DND-41 (cell line): ENCODE measurements around the gene C5AR1.

Source experiments
- ATAC-seq: fragments of 200-7000 bp; cut with Tn5 transposase; 3 replicates; pipeline ENCODE4 v1.9.1; 2021; ENCODE audit warnings: low read depth; ENCODE audit not compliant: insufficient read depth
- DNase-seq: peaks from one replicate; pipeline ENCODE4 v3.0.0-alpha.2; 2020
- H2AFZ ChIP-seq: 2 replicates; pipeline ENCODE4 v1.6.0; 2012; ENCODE audit warnings: low read depth, low read length
- H3K27ac ChIP-seq: 2 replicates; pipeline ENCODE4 v1.5.1; 2012; ENCODE audit warnings: low read length, inconsistent platforms
- H3K27me3 ChIP-seq: fragments of 200-600 bp; sonication (generic); 2 replicates; pipeline ENCODE4 v1.6.0; 2012; ENCODE audit warnings: low read length, mild to moderate bottlenecking, inconsistent platforms; ENCODE audit not compliant: insufficient read depth, poor library complexity
- H3K36me3 ChIP-seq: 2 replicates; pipeline ENCODE4 v1.5.1; 2012; ENCODE audit warnings: low read length, inconsistent platforms; ENCODE audit not compliant: insufficient read depth
- H3K4me1 ChIP-seq: 2 replicates; pipeline ENCODE4 v1.5.1; 2012; ENCODE audit warnings: mild to moderate bottlenecking, low read length; ENCODE audit not compliant: insufficient read depth
- H3K4me2 ChIP-seq: 2 replicates; pipeline ENCODE4 v1.6.0; 2012; ENCODE audit warnings: mild to moderate bottlenecking, moderate library complexity, low read length, inconsistent platforms; ENCODE audit not compliant: insufficient read depth
- H3K4me3 ChIP-seq, 2 experiments: fragments of 200-600 bp in 1 of 2; shearing (Covaris generic) in 1 of 2; 2 replicates each; pipeline ENCODE4 v1.5.1; 2012 to 2016; ENCODE audit warnings: inconsistent platforms in 2 of 2, low read length in 2 of 2, mild to moderate bottlenecking in 2 of 2, low read depth in 1 of 2, moderate library complexity in 1 of 2
- H3K79me2 ChIP-seq: 2 replicates; pipeline ENCODE4 v1.6.0; 2012; ENCODE audit warnings: low read length, inconsistent platforms; ENCODE audit not compliant: insufficient read depth
- H3K9ac ChIP-seq: 2 replicates; pipeline ENCODE4 v1.6.0; 2012; ENCODE audit warnings: low read depth, mild to moderate bottlenecking, inconsistent platforms, low read length, moderate library complexity
- H3K9me3 ChIP-seq: 2 replicates; pipeline ENCODE4 v1.5.1; 2012; ENCODE audit warnings: low read length, moderate library complexity, mild to moderate bottlenecking, inconsistent platforms; ENCODE audit not compliant: insufficient read depth, severe bottlenecking
- H4K20me1 ChIP-seq: 2 replicates; pipeline ENCODE4 v1.6.0; 2012; ENCODE audit warnings: low read length; ENCODE audit not compliant: insufficient read depth
- EZH2 ChIP-seq: IDR thresholded peaks from 3 replicates; pipeline ENCODE4 v1.6.1; 2012; ENCODE audit warnings: borderline replicate concordance, low read depth, mild to moderate bottlenecking, moderate library complexity, low read length, inconsistent platforms; ENCODE audit not compliant: severe bottlenecking
- TF ChIP-seq, protein P1 (sequence below): IDR thresholded peaks from 2 replicates; pipeline ENCODE4 v1.5.1; 2012; ENCODE audit warnings: borderline replicate concordance, low read length, moderate library complexity, mild to moderate bottlenecking; ENCODE audit not compliant: poor library complexity, severe bottlenecking; ENCODE audit errors: extremely low read depth

Gene C5AR1

GRCh38 chr19:47370045-47370611 is 60.5 kb downstream of the C5AR1 start:
- Histone ChIP-seq H2AFZ (no peak overlapping the region), H3K79me2 (no peaks in the 10 kb centered on the region), H3K4me3 (no peak overlapping the region), H3K27ac (no peak overlapping the region), H3K9ac (no peak overlapping the region), H3K36me3 (peaks cover 73% of the 10 kb centered on the region), H3K4me1 (no peaks in the 10 kb centered on the region), H4K20me1 (peaks cover 9% of the 10 kb centered on the region), H3K9me3 (no peaks in the 10 kb centered on the region), H3K27me3 (no peaks in the 10 kb centered on the region), H3K4me2 (no peak overlapping the region)
- TF ChIP-seq EZH2, result no peak
- TF ChIP-seq, protein P1, sequence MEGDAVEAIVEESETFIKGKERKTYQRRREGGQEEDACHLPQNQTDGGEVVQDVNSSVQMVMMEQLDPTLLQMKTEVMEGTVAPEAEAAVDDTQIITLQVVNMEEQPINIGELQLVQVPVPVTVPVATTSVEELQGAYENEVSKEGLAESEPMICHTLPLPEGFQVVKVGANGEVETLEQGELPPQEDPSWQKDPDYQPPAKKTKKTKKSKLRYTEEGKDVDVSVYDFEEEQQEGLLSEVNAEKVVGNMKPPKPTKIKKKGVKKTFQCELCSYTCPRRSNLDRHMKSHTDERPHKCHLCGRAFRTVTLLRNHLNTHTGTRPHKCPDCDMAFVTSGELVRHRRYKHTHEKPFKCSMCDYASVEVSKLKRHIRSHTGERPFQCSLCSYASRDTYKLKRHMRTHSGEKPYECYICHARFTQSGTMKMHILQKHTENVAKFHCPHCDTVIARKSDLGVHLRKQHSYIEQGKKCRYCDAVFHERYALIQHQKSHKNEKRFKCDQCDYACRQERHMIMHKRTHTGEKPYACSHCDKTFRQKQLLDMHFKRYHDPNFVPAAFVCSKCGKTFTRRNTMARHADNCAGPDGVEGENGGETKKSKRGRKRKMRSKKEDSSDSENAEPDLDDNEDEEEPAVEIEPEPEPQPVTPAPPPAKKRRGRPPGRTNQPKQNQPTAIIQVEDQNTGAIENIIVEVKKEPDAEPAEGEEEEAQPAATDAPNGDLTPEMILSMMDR, result no peak
- DNase-seq (no peak), ATAC-seq (no peak)

GRCh38 chr19:47371261-47371660 is 61.6 kb downstream of the C5AR1 start:
- H3K27ac ChIP-seq, result no peak overlapping the region
- no peaks in the 10 kb centered on the region for H3K79me2 ChIP-seq
- no peaks in the 10 kb centered on the region for H3K4me1 ChIP-seq
- no peak overlapping the region for H2AFZ ChIP-seq
- no peak overlapping the region for H3K4me2 ChIP-seq
- H4K20me1 ChIP-seq, result peaks cover 12% of the 10 kb centered on the region
- ATAC-seq (no peak), DNase-seq (no peak)
- H3K9me3 ChIP-seq, result no peaks in the 10 kb centered on the region
- H3K4me3 ChIP-seq, result no peak overlapping the region
- no peaks in the 10 kb centered on the region for H3K27me3 ChIP-seq
- H3K9ac ChIP-seq, result no peak overlapping the region
- H3K36me3 ChIP-seq, result peaks cover 79% of the 10 kb centered on the region
- TF ChIP-seq EZH2, result no peak
- TF ChIP-seq, protein P1, result no peak
